Renal cortex interstitium (tissue), 11 donors: ENCODE data around the gene CEBPE. TPM values are rescaled to one million over a fixed set of nuclear protein-coding genes. Genes with fewer than 3 reads are reported as not detected.

Experiments used
- DNase-seq, 11 donors: peaks; one replicate each; pipeline ENCODE4 v3.0.0-alpha.2; 2013; ENCODE audit warnings: low read depth in 9 of 11, low spot score in 4 of 11; ENCODE audit errors: extremely low read depth in 1 of 11
- polyA plus RNA-seq, 3 donors: library from polyadenylated mRNA; unstranded; fragments of 120-200 nt; gene quantifications; one replicate each; pipeline ENCODE4 v1.2.1, GENCODE V29; 2013; ENCODE audit not compliant: insufficient read length in 3 of 3

The CEBPE gene
- polyA plus RNA-seq, 3 donors, result 0.15 to 0.22 (median 0.16) TPM

GRCh38 chr14:23125933-23126524 is 7.0 kb upstream of the CEBPE start:
- DNase-seq, result no peak

- DNase-seq, result no peak
Observed at GRCh38 chr14:23125011-23125410, 6.0 kb upstream of the CEBPE start.

GRCh38 chr14:23124337-23124954 is 5.4 kb upstream of the CEBPE start:
- DNase-seq, result no peak

- no peak for DNase-seq
Observed at GRCh38 chr14:23123419-23123818, 4.4 kb upstream of the CEBPE start.

GRCh38 chr14:23122086-23122485 is 3.0 kb upstream of the CEBPE start:
- no peak for DNase-seq

- DNase-seq, result peak in 9 of 11 donors; percentile 40 to 79 (median 68)
Observed at GRCh38 chr14:23121361-23121771, 2.3 kb upstream of the CEBPE start.

GRCh38 chr14:23120541-23121251 is 1.6 kb upstream of the CEBPE start:
- peak; percentile 75 to 87 (median 85) for DNase-seq

GRCh38 chr14:23119363-23120327 is 590 bp upstream of the CEBPE start:
- no peak for DNase-seq

GRCh38 chr14:23117371-23118020 is 1.6 kb downstream of the CEBPE start:
- no peak for DNase-seq

GRCh38 chr14:23115918-23116317 is 3.1 kb downstream of the CEBPE start:
- no peak for DNase-seq

GRCh38 chr14:23115039-23115731 is 3.9 kb downstream of the CEBPE start:
- DNase-seq, result no peak

GRCh38 chr14:23114669-23115038 is 4.4 kb downstream of the CEBPE start:
- DNase-seq, result no peak

- no peak for DNase-seq
Observed at GRCh38 chr14:23114120-23114458, 5.0 kb downstream of the CEBPE start.

- peak in 2 of 11 donors; percentile 27 to 40 for DNase-seq
Observed at GRCh38 chr14:23113431-23114119, 5.5 kb downstream of the CEBPE start.

- DNase-seq, result no peak
Observed at GRCh38 chr14:23112359-23113178, 6.5 kb downstream of the CEBPE start.

GRCh38 chr14:23110579-23111365 is 8.3 kb downstream of the CEBPE start:
- no peak for DNase-seq
